ENCODE results near the gene YIPF2.

GRCh38 chr19:10895363-10895762 lies 33.1 kb downstream of the YIPF2 start:
- TF ChIP-seq ZFX (IDR thresholded peaks at IDR 0.05; ENCODE audit: borderline replicate concordance) (no peak), CTCF (IDR thresholded peaks at IDR 0.05) (no peak)

Measured in 22Rv1 (cell line).